T47D (cell line): ENCODE data around the gene PIGN.
A peak's percentile ranks its signal among the peaks of the same experiment; 100 is the strongest.
"Not testable (repeated sequence)": the region's sequence is repeated elsewhere in the genome, so short reads cannot be mapped to it uniquely, and the experiment has no call there.

Experiments
- DNase-seq, 2 experiments: peaks; one replicate each; pipeline versions ENCODE4 v3.0.0 to v3.0.0-alpha.2; 2011 to 2012; ENCODE audit warnings: low read depth in 1 of 2, low spot score in 1 of 2
- JUND ChIP-seq: IDR thresholded peaks from 2 replicates; pipeline ENCODE4 v1.6.1; 2012; ENCODE audit warnings: low read depth
- in situ Hi-C: cut with HindIII; loops from 2 replicates; pipeline ENCODE4 v1.10.0; 2016; ENCODE audit warnings: low sequenced_read_pairs, low pct_unique_long_range_greater_than_20kb

PIGN gene

DNA sequence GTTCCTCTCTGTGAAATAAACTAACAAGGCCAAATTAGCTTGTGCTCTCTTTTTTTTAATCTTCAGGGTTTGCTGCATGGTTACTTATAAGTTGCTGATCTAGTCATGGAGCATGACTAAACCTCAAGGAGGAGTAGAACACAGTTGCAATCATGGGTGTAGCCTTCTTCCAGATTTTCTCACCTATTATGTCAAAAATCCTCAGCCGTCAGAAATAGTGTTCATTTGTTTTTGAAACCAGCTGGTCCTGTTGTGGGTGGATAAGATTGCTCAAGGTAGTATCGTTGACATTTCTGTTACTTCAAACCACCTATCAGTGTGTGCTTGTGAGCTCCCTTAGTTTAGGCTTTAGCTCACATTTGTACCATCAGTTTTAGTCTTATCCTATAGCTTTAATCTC is 11.4 kb upstream of the PIGN start:
- TF ChIP-seq JUND: no peak
- in situ Hi-C loops: no loop called here

DNA sequence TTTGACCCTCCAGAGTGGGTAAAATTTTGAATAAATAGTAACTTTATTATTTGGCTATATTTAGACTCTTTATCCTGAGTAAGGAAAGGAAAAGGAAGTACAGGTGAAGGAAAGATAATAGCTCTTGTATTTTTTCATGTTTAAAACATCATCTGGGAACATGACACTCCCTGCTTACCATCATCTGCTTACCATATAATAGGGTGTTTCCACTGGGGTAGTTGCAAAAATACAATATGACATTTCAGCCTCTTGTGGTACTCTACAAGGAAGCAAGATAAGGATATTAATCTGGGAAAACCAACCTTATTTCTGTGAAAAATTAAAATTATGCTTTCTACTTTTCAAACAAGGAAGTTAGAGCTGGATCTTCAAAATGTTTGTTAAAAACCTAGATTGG is 10.1 kb upstream of the PIGN start:
- in situ Hi-C loops: no loop called here
- no peak for TF ChIP-seq JUND
- DNase-seq: no peak

More for the DNA sequence above, 11.4 kb upstream of the PIGN start:
- DNase-seq: no peak

DNA sequence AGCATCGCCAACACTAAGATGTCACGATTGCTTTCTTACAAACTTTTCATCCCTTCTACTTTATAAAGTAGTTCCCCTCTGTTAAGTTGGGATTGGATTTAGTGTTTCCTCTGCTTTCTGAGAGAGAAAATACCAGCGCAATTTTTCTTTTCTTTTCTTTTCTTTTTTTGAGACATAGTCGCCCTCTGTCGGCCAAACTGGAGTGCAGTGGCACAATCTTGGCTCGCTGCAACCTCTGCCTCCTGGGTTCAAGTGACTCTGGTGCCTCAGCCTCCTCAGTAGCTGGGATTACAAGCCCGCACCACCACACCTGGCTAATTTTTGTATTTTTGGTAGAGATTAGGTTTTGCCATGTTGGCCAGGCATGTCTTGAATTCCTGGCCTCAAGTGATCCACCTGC is 9.2 kb upstream of the PIGN start:
- no peak for DNase-seq
- in situ Hi-C loops: no loop called here
- no peak for TF ChIP-seq JUND

DNA sequence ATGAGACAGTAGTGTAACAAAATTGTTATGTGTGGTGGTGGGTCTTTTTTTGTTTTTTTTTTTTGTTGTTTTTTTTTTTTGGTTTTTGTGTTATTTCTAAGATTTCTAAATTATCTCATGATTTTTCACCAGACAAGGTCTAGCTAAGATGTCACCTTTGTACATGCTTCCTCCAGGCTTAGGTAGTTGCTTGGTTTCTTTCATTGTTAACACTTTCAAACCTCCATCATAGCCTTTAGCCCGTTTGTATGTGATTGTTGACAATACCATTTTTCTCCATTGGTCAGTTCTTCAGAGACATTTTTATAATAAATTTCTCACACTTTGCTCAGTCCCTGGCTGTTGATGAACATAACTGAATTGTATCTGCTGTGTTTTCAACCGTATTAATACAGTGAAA is 2.4 kb upstream of the PIGN start:
- no peak for DNase-seq
- in situ Hi-C loops: no loop called here
- TF ChIP-seq JUND: no peak

DNA sequence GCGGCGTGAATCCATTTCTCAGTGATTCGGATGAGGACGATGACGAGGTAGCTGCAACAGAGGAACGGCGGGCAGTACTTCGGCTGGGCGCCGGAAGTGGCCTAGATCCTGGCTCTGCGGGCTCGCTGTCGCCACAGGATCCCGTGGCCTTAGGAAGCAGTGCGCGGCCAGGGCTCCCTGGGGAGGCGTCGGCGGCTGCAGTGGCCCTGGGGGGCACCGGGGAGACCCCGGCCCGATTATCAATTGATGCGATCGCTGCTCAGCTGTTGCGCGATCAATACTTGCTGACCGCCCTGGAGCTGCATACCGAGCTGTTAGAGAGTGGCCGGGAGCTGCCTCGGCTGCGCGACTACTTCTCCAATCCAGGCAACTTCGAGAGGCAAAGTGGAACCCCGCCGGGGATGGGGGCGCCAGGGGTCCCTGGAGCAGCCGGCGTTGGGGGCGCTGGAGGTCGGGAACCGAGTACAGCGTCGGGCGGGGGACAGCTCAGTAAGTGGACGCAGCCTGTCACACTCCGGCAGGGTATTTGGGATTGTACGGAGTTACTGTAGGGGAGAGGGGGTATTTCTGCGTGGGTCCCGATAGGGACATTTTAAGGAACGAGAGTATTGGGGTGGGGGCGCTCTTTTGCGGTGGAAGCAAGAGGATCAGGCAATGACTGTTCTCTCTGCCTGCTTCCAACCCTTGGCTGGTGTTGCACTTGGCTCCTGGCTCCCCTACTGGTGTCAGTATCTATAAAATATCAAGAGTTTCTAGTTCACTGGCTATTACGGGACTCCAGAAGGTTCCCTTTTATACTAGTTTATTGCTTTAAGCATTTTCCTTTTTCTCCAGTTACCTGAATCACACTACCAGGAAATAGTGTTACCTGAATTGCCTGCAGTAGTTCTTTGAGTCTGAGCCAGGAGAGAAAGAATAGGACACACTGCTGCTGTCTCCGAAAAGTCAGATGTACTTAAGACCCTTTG is 971 bp upstream of the PIGN start:
- no peak for TF ChIP-seq JUND
- in situ Hi-C loops: no loop called here
- DNase-seq: peak; percentile 4 to 9

DNA sequence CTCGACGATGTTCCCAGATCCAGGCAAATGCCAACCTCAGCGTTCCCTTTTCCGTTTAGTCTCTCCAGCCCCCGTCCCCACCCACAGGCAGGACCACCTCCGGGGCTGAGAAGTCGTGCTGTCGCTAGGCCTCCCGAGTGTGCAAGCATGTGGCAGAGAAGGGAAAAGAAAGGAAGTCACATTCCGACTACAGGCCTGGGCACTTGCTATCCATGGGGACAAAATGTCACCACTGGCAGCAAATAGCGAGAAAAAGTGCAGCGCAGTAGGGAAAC is 420 bp downstream of the PIGN start:
- DNase-seq: no peak
- in situ Hi-C loops: no loop called here
- TF ChIP-seq JUND: no peak

DNA sequence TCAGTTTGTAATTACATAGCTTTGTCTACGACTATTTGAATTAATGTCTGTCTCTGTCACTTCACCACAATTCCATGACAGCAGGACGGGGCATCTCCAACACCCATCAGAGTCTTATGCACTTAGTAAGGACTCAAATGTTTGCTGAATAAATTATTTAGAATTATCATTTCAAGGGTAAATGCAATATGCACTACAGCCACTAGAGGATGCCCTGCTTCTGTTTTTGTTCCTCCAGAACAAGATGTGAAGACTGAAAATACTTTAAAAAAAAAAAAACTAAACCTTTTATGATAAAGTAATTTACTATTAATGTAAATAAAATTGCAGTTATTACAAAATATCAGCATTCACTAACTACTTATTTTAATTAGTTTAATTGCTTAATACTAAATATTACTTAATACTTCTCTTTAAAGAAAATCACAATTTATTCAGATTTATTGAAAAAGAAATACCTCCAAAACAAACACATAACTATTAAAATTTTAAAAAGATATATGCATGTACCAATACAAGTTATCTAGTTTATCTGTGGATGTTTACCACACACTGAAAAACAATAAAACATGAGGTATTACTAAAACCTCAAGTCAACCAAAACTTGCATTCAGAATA is 3.2 kb downstream of the PIGN start:
- DNase-seq: peak; percentile 4 to 51
- TF ChIP-seq JUND: no peak
- in situ Hi-C loops: no loop called here

DNA sequence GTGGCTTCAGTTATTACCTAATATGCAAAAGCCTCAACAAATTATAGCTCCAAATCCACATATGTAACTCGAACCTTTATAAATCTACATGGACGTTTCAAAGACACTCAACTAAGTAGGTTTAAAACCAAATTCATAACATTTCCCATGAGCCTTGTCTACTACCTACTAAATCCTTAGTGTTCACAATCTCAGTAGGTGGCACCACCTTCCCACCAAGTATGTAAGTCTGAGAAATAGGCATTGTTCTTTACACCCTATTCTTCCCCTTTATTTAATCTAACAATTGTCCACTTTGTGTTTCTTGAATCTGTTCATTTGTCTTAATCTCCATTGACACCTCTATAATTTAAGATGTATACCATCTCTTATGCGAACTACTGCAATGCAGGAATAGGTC is 4.6 kb downstream of the PIGN start:
- DNase-seq: no peak
- in situ Hi-C loops: no loop called here
- no peak for TF ChIP-seq JUND

DNA sequence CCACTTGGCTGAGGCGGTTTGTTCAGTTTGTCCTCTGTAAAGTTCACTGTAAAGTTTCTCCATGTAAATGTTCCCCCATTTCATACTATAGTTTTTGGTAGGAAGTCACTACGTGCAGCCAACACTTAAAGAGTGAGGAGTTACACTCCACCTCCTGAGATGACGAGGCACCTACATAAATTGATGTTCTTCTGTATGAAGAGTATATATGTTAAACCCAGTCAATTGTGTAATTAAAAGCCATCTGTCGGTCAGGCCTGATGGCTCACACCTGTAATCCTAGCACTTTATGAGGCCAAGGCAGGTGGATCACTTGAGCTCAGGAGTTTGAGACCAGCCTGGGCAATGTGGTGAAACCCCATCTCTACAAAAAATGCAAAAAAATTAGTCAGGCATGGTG is 7.6 kb downstream of the PIGN start:
- DNase-seq: no peak
- in situ Hi-C loops: no loop called here
- TF ChIP-seq JUND: no peak

DNA sequence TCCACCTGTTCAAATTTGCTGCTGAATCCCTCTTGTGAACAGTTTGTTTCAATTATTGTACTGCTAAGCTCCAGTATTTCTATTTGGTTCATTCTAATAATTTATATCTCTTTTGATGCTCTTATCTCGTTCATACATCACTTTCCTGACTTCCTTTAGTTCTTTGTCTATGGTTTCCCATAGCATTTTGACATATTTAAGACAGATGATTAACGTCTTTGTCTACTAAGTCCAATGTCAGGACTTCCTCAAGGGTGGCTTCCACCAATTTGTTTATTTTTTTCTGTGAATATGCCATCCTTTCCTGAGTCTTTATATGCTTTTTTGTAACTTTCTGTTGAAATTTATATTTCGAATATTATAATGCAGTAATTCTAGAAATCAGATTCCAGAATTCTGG is 9.6 kb downstream of the PIGN start:
- TF ChIP-seq JUND: no peak
- DNase-seq: no peak
- in situ Hi-C loops: no loop called here

DNA sequence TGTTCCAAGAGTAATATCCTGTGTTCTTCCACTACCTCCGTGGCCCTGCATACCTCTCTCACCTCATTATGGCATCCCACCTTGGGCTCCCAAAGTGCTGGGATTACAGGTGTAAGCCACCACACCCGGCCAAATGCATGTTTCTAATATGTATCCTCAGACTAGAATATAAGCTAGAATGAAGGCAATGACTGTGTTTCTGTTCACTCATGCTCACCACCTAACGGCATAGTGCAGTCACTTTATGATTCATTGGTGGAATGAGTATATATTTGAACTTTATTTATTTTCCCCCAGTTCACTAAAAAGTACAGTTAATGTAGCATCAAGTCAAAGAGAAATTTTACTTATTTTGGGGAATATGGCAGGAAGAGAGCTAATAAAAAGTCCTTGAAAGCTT is 11.3 kb downstream of the PIGN start:
- no peak for DNase-seq
- TF ChIP-seq JUND: no peak
- in situ Hi-C loops: no loop called here

DNA sequence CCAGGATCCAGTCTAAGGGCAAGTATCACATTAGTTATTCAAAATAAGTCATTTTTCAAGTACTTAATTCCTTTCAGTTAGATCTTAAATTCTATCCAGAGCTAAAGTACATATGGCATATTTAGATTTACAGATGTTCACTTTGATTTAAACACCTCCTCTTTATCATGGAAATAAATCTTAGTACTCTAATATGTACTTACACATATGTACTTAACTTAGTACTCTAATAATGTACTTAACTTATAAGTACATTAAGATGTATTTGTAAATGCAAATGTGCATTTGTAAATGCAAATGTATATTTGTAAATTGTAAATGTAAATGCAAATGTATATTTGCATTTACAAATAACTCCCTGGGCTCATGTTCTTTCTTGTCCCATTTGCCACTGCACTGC is 14.6 kb downstream of the PIGN start:
- DNase-seq: no peak
- no peak for TF ChIP-seq JUND
- in situ Hi-C loops: no loop called here

DNA sequence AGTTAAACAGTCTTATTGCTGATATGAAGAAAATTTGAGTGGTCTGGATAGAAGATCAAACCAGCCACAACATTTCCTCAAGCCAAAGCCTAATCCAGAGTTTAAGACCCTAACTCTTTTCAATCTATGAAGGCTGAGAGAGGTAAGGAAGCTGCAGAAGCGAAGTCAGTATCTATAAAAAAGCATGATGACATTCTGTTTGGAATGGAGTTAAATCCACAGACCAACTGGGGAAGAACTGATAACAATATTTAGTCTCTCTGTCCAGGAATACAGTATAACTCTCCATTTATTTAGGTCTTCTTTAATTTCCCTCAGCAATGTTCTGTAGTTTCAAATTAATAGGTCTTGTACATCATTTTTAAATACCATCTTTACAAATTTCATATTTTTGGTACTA is 16.0 kb downstream of the PIGN start:
- DNase-seq: no peak
- in situ Hi-C loops: no loop called here
- TF ChIP-seq JUND: no peak

DNA sequence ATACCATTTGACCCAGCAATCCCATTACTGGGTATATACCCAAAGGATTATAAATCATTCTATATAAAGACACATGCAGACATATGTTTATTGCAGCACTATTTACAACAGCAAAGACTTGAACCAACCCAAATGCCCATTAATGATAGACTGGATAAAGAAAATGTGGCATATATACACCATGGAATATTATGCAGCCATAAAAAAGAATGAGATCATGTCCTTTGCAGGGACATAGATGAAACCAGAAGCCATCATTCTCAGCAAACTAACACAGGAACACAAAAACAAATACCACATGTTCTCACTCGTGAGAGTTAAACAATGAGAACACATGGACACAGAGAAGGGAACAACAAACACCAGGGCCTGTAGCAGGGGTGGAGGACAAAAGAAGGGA is 20.3 kb downstream of the PIGN start:
- in situ Hi-C loops, DNase-seq: not testable (repeated sequence)
